Kidney (tissue), 14 donors: ENCODE data around the gene TPRG1. TPM values are rescaled to one million over a fixed set of nuclear protein-coding genes. Genes with fewer than 3 reads are reported as not detected.

ENCODE experiments used
- DNase-seq, 5 donors: peaks; one replicate each; pipeline ENCODE4 v3.0.0-alpha.2; 2013 to 2020
- FAIRE-seq: peaks from 2 replicates; lab custom pipeline; 2012; peaks lifted over from hg19 to GRCh38; lab: Jason Lieb, UNC
- H3K27ac ChIP-seq, 2 donors: one replicate each; pipeline ENCODE4 v1.7.0; 2013; ENCODE audit warnings: low read depth in 2 of 2, low read length in 2 of 2, inconsistent platforms in 1 of 2
- H3K27me3 ChIP-seq: one replicate; pipeline ENCODE4 v1.7.1; 2013; ENCODE audit warnings: low read length, inconsistent platforms; ENCODE audit not compliant: control insufficient read depth, insufficient read depth
- H3K36me3 ChIP-seq, 3 donors: one replicate each; pipeline versions ENCODE4 v1.7.0 to v1.7.1; 2013; ENCODE audit warnings: low read length in 3 of 3, control low read depth in 1 of 3, inconsistent platforms in 1 of 3; ENCODE audit not compliant: insufficient read depth in 3 of 3, control insufficient read depth in 2 of 3
- H3K4me1 ChIP-seq, 3 donors: one replicate each; pipeline versions ENCODE4 v1.7.0 to v1.7.1; 2013; ENCODE audit warnings: low read length in 3 of 3, inconsistent platforms in 1 of 3, low read depth in 1 of 3; ENCODE audit not compliant: control insufficient read depth in 2 of 3, insufficient read depth in 2 of 3
- H3K4me3 ChIP-seq, 3 donors: one replicate each; pipeline versions ENCODE4 v1.7.0 to v1.8.1; 2013; ENCODE audit warnings: low read length in 3 of 3, control low read depth in 1 of 3, inconsistent platforms in 1 of 3
- H3K9ac ChIP-seq, 3 donors: one replicate each; pipeline versions ENCODE4 v1.7.0 to v1.7.1; 2013; ENCODE audit warnings: low read length in 3 of 3, control low read depth in 1 of 3, inconsistent platforms in 1 of 3
- H3K9me3 ChIP-seq, 3 donors: one replicate each; pipeline versions ENCODE4 v1.7.0 to v1.7.1; 2013; ENCODE audit warnings: low read length in 3 of 3, control low read depth in 1 of 3, inconsistent platforms in 1 of 3; ENCODE audit not compliant: control insufficient read depth in 2 of 3, insufficient read depth in 1 of 3
- intact Hi-C: fragments of 100-400 bp; cut with DNase I; formaldehyde crosslinking; loops from one replicate; pipeline ENCODE4 v1.11.1; 2022
- polyA plus RNA-seq: library from polyadenylated mRNA; stranded (reverse); fragments of 350-450 nt; fragmentation: Illumina TruSeq; extraction: RNeasy Lipid Tissue Mini Kit (QIAGEN cat#74804); gene quantifications from one replicate; pipeline ENCODE4 v1.2.3, GENCODE V29; 2014; ENCODE audit warnings: low read depth, low replicate concordance; ENCODE audit not compliant: insufficient read depth
- total RNA-seq: library from RNA; stranded (reverse); fragmentation: NEBNext Ultra II Directional; extraction: Animal tissue kit (Norgen Biotek cat#: 25700); gene quantifications from one replicate; pipeline ENCODE4 v1.2.1, GENCODE V29; 2021
- TF ChIP-seq, protein P1 (sequence below): IDR thresholded peaks from 3 replicates; pipeline ENCODE4 v1.5.1; 2012; ENCODE audit warnings: mild to moderate bottlenecking, moderate library complexity, borderline replicate concordance; ENCODE audit not compliant: insufficient read depth; ENCODE audit errors: extremely low read depth
- donor health status: control.
- donor health status: control.
- donor health status: control.
- donor health status: control.
- donor health status: control.
- donor health status: DM: yes; HTN: yes; CAD: no.
- donor health status: Normal renal cell carcinoma (clear cell type).

Gene TPRG1
- total and polyA plus RNA-seq, 2 donors from 2014 or later = 0.37 to 2.7 TPM

DNA sequence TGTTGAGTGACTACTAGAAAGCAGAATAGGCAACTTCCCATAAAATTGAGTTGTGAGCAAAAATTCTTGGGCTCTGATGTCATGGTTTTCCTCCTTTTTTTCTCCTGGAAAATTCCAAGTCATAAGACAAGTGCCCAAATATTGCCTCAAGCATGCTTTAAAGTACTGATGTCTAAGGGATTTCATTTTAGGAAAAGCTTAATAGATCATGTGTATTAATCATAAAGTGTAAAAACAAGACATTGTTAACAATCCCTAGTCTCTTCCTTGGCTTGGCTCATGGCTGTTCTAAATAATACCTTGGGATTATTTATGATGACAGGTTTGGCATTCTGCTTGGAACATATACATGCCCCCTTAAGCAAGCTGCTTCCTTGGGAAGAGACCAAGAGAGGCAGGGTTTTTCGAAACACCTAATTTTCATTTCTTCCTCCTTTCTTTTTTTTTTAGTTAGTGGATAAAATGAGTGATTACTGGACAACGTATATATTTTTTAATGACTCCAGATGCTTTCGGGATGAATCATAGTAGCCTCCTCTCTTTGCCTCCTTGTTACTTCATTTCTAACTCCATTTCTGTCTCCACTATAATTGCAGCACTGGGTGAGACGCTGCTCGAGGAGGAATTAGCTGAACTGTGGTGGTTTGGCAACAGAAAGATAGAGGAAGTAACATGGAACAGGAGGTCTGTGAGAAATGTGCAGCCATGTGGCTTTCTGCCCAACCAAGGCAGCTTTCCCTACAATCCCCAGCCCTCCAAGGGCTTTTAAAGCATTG lies 104.9 kb downstream of the TPRG1 start:
- no peak for FAIRE-seq
- Histone ChIP-seq H3K27ac (no peak overlapping the region), H3K9ac (no peak overlapping the region), H3K4me1 (no peaks in the 10 kb centered on the region), H3K9me3 (no peaks in the 10 kb centered on the region), H3K4me3 (no peak overlapping the region), H3K36me3 (no peaks in the 10 kb centered on the region), H3K27me3 (no peaks in the 10 kb centered on the region)
- intact Hi-C loops = no loop called here
- TF ChIP-seq, protein P1, sequence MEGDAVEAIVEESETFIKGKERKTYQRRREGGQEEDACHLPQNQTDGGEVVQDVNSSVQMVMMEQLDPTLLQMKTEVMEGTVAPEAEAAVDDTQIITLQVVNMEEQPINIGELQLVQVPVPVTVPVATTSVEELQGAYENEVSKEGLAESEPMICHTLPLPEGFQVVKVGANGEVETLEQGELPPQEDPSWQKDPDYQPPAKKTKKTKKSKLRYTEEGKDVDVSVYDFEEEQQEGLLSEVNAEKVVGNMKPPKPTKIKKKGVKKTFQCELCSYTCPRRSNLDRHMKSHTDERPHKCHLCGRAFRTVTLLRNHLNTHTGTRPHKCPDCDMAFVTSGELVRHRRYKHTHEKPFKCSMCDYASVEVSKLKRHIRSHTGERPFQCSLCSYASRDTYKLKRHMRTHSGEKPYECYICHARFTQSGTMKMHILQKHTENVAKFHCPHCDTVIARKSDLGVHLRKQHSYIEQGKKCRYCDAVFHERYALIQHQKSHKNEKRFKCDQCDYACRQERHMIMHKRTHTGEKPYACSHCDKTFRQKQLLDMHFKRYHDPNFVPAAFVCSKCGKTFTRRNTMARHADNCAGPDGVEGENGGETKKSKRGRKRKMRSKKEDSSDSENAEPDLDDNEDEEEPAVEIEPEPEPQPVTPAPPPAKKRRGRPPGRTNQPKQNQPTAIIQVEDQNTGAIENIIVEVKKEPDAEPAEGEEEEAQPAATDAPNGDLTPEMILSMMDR = no peak
- DNase-seq = peak in 1 of 5 donors; percentile 13

- Histone ChIP-seq H3K36me3 (no peaks in the 10 kb centered on the region), H3K9ac (no peak overlapping the region), H3K4me1 (no peaks in the 10 kb centered on the region), H3K27ac (no peak overlapping the region), H3K27me3 (no peaks in the 10 kb centered on the region), H3K4me3 (no peak overlapping the region), H3K9me3 (no peaks in the 10 kb centered on the region)
- FAIRE-seq (no peak), DNase-seq (no peak)
- intact Hi-C loops = no loop called here
- TF ChIP-seq, protein P1 = no peak
Observed at GRCh38 chr3:189277711-189278110, 105.9 kb downstream of the TPRG1 start.

- H3K4me1 ChIP-seq = no peaks in the 10 kb centered on the region
- DNase-seq (no peak), FAIRE-seq (no peak)
- intact Hi-C loops = no loop called here
- no peak overlapping the region for H3K9ac ChIP-seq
- H3K27ac ChIP-seq = no peak overlapping the region
- no peaks in the 10 kb centered on the region for H3K9me3 ChIP-seq
- H3K27me3 ChIP-seq = no peaks in the 10 kb centered on the region
- no peak overlapping the region for H3K4me3 ChIP-seq
- H3K36me3 ChIP-seq = no peaks in the 10 kb centered on the region
- TF ChIP-seq, protein P1 = no peak
Observed at GRCh38 chr3:189278221-189278620, 106.5 kb downstream of the TPRG1 start.
